ENCODE results near the gene TRIM37.

Gene TRIM37

GRCh38 chr17:59024916-59025315, 81.8 kb downstream of the TRIM37 start:
- H3K9ac ChIP-seq (ENCODE audit: low read length), result no peak overlapping the region
- no peak overlapping the region for H3K27ac ChIP-seq (ENCODE audit: low read length)
- H3F3A ChIP-seq (ENCODE audit: insufficient read depth, low read length), result peaks cover 11% of the 10 kb centered on the region
- H3K9me2 ChIP-seq (replicated peaks; ENCODE audit: insufficient read depth, low read length), result no peaks in the 10 kb centered on the region
- TF ChIP-seq EZH2 (optimal IDR thresholded peaks at IDR 0.05; ENCODE audit: low read depth, low read length) (no peak), CTCF (IDR thresholded peaks at IDR 0.05; ENCODE audit: low read length) (no peak), EZH2phosphoT487 (IDR thresholded peaks at IDR 0.05; ENCODE audit: low read length) (no peak)
- DNase-seq, result no peak
- no peak overlapping the region for H3K4me2 ChIP-seq (ENCODE audit: low read depth, low read length)
- peaks cover 17% of the 10 kb centered on the region for H3K4me1 ChIP-seq (ENCODE audit: low read length)
- no peak overlapping the region for H3K4me3 ChIP-seq (ENCODE audit: low read length)
- H3K79me2 ChIP-seq (ENCODE audit: low read length), result no peaks in the 10 kb centered on the region
- H2AFZ ChIP-seq (ENCODE audit: low read length), result no peak overlapping the region
- no peaks in the 10 kb centered on the region; the same call in 1 of the 2 replicates for H3K36me3 ChIP-seq (replicated peaks; ENCODE audit: insufficient read depth, low read length)
- no peaks in the 10 kb centered on the region for H3K27me3 ChIP-seq (replicated peaks; ENCODE audit: insufficient read depth, low read length)
- H4K20me1 ChIP-seq (ENCODE audit: insufficient read depth, low read length), result no peaks in the 10 kb centered on the region; the same call in 1 of the 2 replicates
- H3K9me3 ChIP-seq (replicated peaks; ENCODE audit: insufficient read depth, low read length), result no peaks in the 10 kb centered on the region

GRCh38 chr17:59018019-59018418, 88.7 kb downstream of the TRIM37 start:
- H3K4me2 ChIP-seq (ENCODE audit: low read depth, low read length), result no peak overlapping the region
- no peak for DNase-seq
- H3K27me3 ChIP-seq (replicated peaks; ENCODE audit: insufficient read depth, low read length), result no peaks in the 10 kb centered on the region
- H3K79me2 ChIP-seq (ENCODE audit: low read length), result no peaks in the 10 kb centered on the region
- no peaks in the 10 kb centered on the region; the same call in 1 of the 2 replicates for H3K36me3 ChIP-seq (replicated peaks; ENCODE audit: insufficient read depth, low read length)
- no peak overlapping the region for H3K9ac ChIP-seq (ENCODE audit: low read length)
- no peak overlapping the region for H3K27ac ChIP-seq (ENCODE audit: low read length)
- H3K9me3 ChIP-seq (replicated peaks; ENCODE audit: insufficient read depth, low read length), result no peaks in the 10 kb centered on the region
- no peaks in the 10 kb centered on the region for H3K4me1 ChIP-seq (ENCODE audit: low read length)
- TF ChIP-seq EZH2 (optimal IDR thresholded peaks at IDR 0.05; ENCODE audit: low read depth, low read length), result no peak
- TF ChIP-seq EZH2phosphoT487 (IDR thresholded peaks at IDR 0.05; ENCODE audit: low read length), result no peak
- TF ChIP-seq CTCF (IDR thresholded peaks at IDR 0.05; ENCODE audit: low read length), result no peak
- no peaks in the 10 kb centered on the region for H4K20me1 ChIP-seq (ENCODE audit: insufficient read depth, low read length)
- no peaks in the 10 kb centered on the region for H3K9me2 ChIP-seq (replicated peaks; ENCODE audit: insufficient read depth, low read length)
- H3K4me3 ChIP-seq (ENCODE audit: low read length), result no peak overlapping the region
- H3F3A ChIP-seq (ENCODE audit: insufficient read depth, low read length), result no peaks in the 10 kb centered on the region; the same call in 1 of the 2 replicates
- H2AFZ ChIP-seq (ENCODE audit: low read length), result no peak overlapping the region

GRCh38 chr17:59011975-59012374, 94.7 kb downstream of the TRIM37 start:
- H3K36me3 ChIP-seq (replicated peaks; ENCODE audit: insufficient read depth, low read length), result no peaks in the 10 kb centered on the region; the same call in 1 of the 2 replicates
- TF ChIP-seq EZH2phosphoT487 (IDR thresholded peaks at IDR 0.05; ENCODE audit: low read length) (no peak), EZH2 (optimal IDR thresholded peaks at IDR 0.05; ENCODE audit: low read depth, low read length) (no peak), CTCF (IDR thresholded peaks at IDR 0.05; ENCODE audit: low read length) (no peak)

More at GRCh38 chr17:59011975-59012374, 94.7 kb downstream of the TRIM37 start:
- no peaks in the 10 kb centered on the region for H3K27me3 ChIP-seq (replicated peaks; ENCODE audit: insufficient read depth, low read length)
- no peak overlapping the region for H2AFZ ChIP-seq (ENCODE audit: low read length)
- no peaks in the 10 kb centered on the region for H3K9me2 ChIP-seq (replicated peaks; ENCODE audit: insufficient read depth, low read length)
- H3K9me3 ChIP-seq (replicated peaks; ENCODE audit: insufficient read depth, low read length), result no peaks in the 10 kb centered on the region
- no peak for DNase-seq
- H3K27ac ChIP-seq (ENCODE audit: low read length), result no peak overlapping the region
- no peak overlapping the region for H3K4me3 ChIP-seq (ENCODE audit: low read length)
- no peak overlapping the region for H3K4me2 ChIP-seq (ENCODE audit: low read depth, low read length)
- no peaks in the 10 kb centered on the region for H3K4me1 ChIP-seq (ENCODE audit: low read length)
- H3K79me2 ChIP-seq (ENCODE audit: low read length), result no peaks in the 10 kb centered on the region
- no peaks in the 10 kb centered on the region for H4K20me1 ChIP-seq (ENCODE audit: insufficient read depth, low read length)
- H3F3A ChIP-seq (ENCODE audit: insufficient read depth, low read length), result no peaks in the 10 kb centered on the region
- no peak overlapping the region for H3K9ac ChIP-seq (ENCODE audit: low read length)

All from MM.1S (cell line).